HCT116 (cell line): ENCODE data around the gene NELL1. TPM values are rescaled to one million over a fixed set of nuclear protein-coding genes. Genes with fewer than 3 reads are reported as not detected.

Source experiments
- ATAC-seq: fragments of 200-7000 bp; cut with Tn5 transposase; 2 replicates; pipeline ENCODE4 v1.9.1; 2020; ENCODE audit warnings: mild to moderate bottlenecking, moderate library complexity
- BruUV-seq: library from RNA; stranded (reverse); fragments of 400-500 nt; replicated peaks from 2 replicates; lab custom pipeline; 2021; lab: Mats Ljungman, UMichigan
- CTCF ChIA-PET: fragments of 300-600 bp; sonication (Branson Sonifier 250); formaldehyde crosslinking; loops from one replicate; lab custom pipeline; 2021; ENCODE audit warnings: antibody characterized with exemption; lab: Charles Lee
- POLR2A ChIA-PET: fragments of 300-600, 350-600 bp; sonication (Branson Sonifier 250); formaldehyde crosslinking; loops from one replicate; lab custom pipeline; 2021; ENCODE audit warnings: antibody characterized with exemption; lab: Charles Lee
- RAD21 ChIA-PET, 2 experiments: fragments of 300-600 bp; sonication (Branson Sonifier 250); formaldehyde crosslinking; loops; one replicate each; lab custom pipeline; 2023; ENCODE audit warnings: low total read pairs in 2 of 2; ENCODE audit not compliant: uncharacterized antibody in 2 of 2, unreplicated experiment in 2 of 2, low non-redundant PET in 1 of 2; lab: Charles Lee
- DNase-seq: peaks from one replicate; pipeline ENCODE4 v3.0.0-alpha.2; 2010; ENCODE audit warnings: low read depth, low spot score
- H2AFZ ChIP-seq: fragments of 200-600 bp; shearing (Covaris generic), sonication (generic); 2 replicates; pipeline ENCODE4 v1.6.1; 2017; ENCODE audit warnings: low read depth, mixed run types, mixed read lengths, antibody characterized with exemption, low read length; ENCODE audit not compliant: poor library complexity, severe bottlenecking
- H3K27ac ChIP-seq: 2 replicates; pipeline ENCODE4 v1.5.1; 2012; ENCODE audit warnings: low read depth, low read length
- H3K27me3 ChIP-seq: fragments of 200-600 bp; sonication (generic); 2 replicates; pipeline ENCODE4 v1.6.1; 2016; ENCODE audit warnings: mixed run types, low read length, mixed read lengths; ENCODE audit not compliant: insufficient read depth
- H3K36me3 ChIP-seq, 2 experiments: fragments of 200-500 bp in 1 of 2; fragments of 200-600 bp in 1 of 2; sonication (Bioruptor generic) in 1 of 2; sonication (generic) in 1 of 2; 2 replicates each; pipeline versions ENCODE4 v1.5.1 to v1.6.1; 2014 to 2016; ENCODE audit warnings: low read length in 2 of 2, inconsistent platforms in 1 of 2, mixed read lengths in 1 of 2, mixed run types in 1 of 2; ENCODE audit not compliant: insufficient read depth in 2 of 2, control insufficient read depth in 1 of 2
- H3K4me1 ChIP-seq, 2 experiments: fragments of 200-600 bp in 1 of 2; sonication (generic) in 1 of 2; 2 replicates each; pipeline versions ENCODE4 v1.5.1 to v1.6.1; 2012 to 2017; ENCODE audit warnings: low read length in 2 of 2, inconsistent platforms in 1 of 2, mild to moderate bottlenecking in 1 of 2, mixed read lengths in 1 of 2, mixed run types in 1 of 2, moderate library complexity in 1 of 2; ENCODE audit not compliant: insufficient read depth in 2 of 2, control insufficient read depth in 1 of 2
- H3K4me2 ChIP-seq: fragments of 200-600 bp; sonication (generic); 2 replicates; pipeline ENCODE4 v1.6.1; 2017; ENCODE audit warnings: mixed run types, low read length, mixed read lengths
- H3K4me3 ChIP-seq, 2 experiments: fragments of 200-600 bp in 1 of 2; sonication (generic) in 1 of 2; replicated peaks in 1 of 2; 2 replicates each; pipeline ENCODE4 v1.5.1; 2011 to 2016; ENCODE audit warnings: low read length in 2 of 2, control low read depth in 1 of 2, low read depth in 1 of 2, mild to moderate bottlenecking in 1 of 2, mixed read lengths in 1 of 2, mixed run types in 1 of 2
- H3K79me2 ChIP-seq: fragments of 200-600 bp; sonication (generic); 2 replicates; pipeline ENCODE4 v1.6.1; 2017; ENCODE audit warnings: mild to moderate bottlenecking, mixed run types, low read length, moderate library complexity, mixed read lengths; ENCODE audit not compliant: insufficient read depth
- H3K9ac ChIP-seq: fragments of 200-600 bp; sonication (generic); 2 replicates; pipeline ENCODE4 v1.6.1; 2016; ENCODE audit warnings: low read length, mixed read lengths
- H3K9me2 ChIP-seq: fragments of 200-600 bp; sonication (generic), shearing (Covaris generic); 2 replicates; pipeline ENCODE4 v1.6.1; 2017; ENCODE audit warnings: mixed run types, mild to moderate bottlenecking, moderate library complexity; ENCODE audit not compliant: insufficient read depth
- H3K9me3 ChIP-seq, 2 experiments: fragments of 200-500 bp in 1 of 2; fragments of 200-600 bp in 1 of 2; sonication (Bioruptor generic) in 1 of 2; sonication (generic) in 1 of 2; 2 replicates each; pipeline ENCODE4 v1.6.1; 2014 to 2017; ENCODE audit warnings: low read length in 2 of 2, mixed read lengths in 2 of 2, inconsistent platforms in 1 of 2, low read depth in 1 of 2, mild to moderate bottlenecking in 1 of 2, mixed run types in 1 of 2, moderate library complexity in 1 of 2; ENCODE audit not compliant: control insufficient read depth in 1 of 2, insufficient read depth in 1 of 2
- H4K20me1 ChIP-seq: fragments of 200-600 bp; sonication (generic), shearing (Covaris generic); 2 replicates; pipeline ENCODE4 v1.6.1; 2017; ENCODE audit warnings: mixed run types, mild to moderate bottlenecking, moderate library complexity; ENCODE audit not compliant: insufficient read depth
- EGR1 ChIP-seq: IDR thresholded peaks from 2 replicates; pipeline ENCODE4 v1.6.1; 2012; ENCODE audit warnings: low read depth
- ELF1 ChIP-seq: IDR thresholded peaks from 2 replicates; pipeline ENCODE4 v1.6.1; 2012; ENCODE audit warnings: low read depth, borderline replicate concordance
- JUND ChIP-seq: IDR thresholded peaks from 2 replicates; pipeline ENCODE4 v1.6.1; 2012
- POLR2A ChIP-seq: IDR thresholded peaks from 2 replicates; pipeline ENCODE4 v1.7.0; 2011; ENCODE audit warnings: borderline replicate concordance; ENCODE audit not compliant: insufficient read depth, insufficient read length; ENCODE audit errors: extremely low read depth
- POLR2AphosphoS5 ChIP-seq: IDR thresholded peaks from 2 replicates; pipeline ENCODE4 v1.6.1; 2011; ENCODE audit warnings: mild to moderate bottlenecking, low read depth, low read length, moderate library complexity
- RAD21 ChIP-seq: IDR thresholded peaks from 2 replicates; pipeline ENCODE4 v1.6.1; 2012; ENCODE audit warnings: low read depth, mild to moderate bottlenecking
- intact Hi-C: fragments of 100-400 bp; cut with micrococcal nuclease; formaldehyde crosslinking; loops from 2 replicates; pipeline ENCODE4 v1.10.0; 2022
- total RNA-seq: library from RNA; stranded (reverse); gene quantifications from one replicate; pipeline ENCODE4 v1.2.1, GENCODE V29; 2021; ENCODE audit not compliant: unreplicated experiment
- TF ChIP-seq, protein P1 (sequence below): IDR thresholded peaks from 2 replicates; pipeline ENCODE4 v1.6.1; 2012; ENCODE audit warnings: low read depth

NELL1 gene
- total RNA-seq, 1 experiment from 2014 or later = not detected

DNA sequence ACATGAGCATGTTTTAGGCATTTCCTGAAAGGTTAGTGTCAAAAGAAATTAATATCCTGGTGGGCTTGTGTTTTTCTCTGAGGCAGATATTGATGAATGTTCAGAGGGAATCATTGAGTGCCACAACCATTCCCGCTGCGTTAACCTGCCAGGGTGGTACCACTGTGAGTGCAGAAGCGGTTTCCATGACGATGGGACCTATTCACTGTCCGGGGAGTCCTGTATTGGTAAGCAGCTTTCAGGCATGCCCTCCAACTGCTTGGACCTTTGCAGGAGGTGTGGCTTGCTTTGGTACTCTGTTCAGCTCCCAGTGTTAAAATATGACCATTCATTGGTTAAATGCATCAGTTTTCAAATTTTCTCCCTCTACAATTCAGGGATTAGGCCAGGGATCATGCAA is 864.9 kb downstream of the NELL1 start:
- ATAC-seq = no peak
- CTCF ChIA-PET = no interaction called here
- H3K9me2 ChIP-seq = no peaks in the 10 kb centered on the region
- no peak overlapping the region for H3K4me3 ChIP-seq
- H3K79me2 ChIP-seq = no peaks in the 10 kb centered on the region
- H3K27ac ChIP-seq = no peak overlapping the region
- H3K9me3 ChIP-seq = peaks cover 10 to 17% of the 10 kb centered on the region in 2 experiments; a peak in 2 of 4 replicates
- TF ChIP-seq JUND (no peak), POLR2AphosphoS5 (no peak), ELF1 (no peak), POLR2A (no peak)
- TF ChIP-seq, protein P1, sequence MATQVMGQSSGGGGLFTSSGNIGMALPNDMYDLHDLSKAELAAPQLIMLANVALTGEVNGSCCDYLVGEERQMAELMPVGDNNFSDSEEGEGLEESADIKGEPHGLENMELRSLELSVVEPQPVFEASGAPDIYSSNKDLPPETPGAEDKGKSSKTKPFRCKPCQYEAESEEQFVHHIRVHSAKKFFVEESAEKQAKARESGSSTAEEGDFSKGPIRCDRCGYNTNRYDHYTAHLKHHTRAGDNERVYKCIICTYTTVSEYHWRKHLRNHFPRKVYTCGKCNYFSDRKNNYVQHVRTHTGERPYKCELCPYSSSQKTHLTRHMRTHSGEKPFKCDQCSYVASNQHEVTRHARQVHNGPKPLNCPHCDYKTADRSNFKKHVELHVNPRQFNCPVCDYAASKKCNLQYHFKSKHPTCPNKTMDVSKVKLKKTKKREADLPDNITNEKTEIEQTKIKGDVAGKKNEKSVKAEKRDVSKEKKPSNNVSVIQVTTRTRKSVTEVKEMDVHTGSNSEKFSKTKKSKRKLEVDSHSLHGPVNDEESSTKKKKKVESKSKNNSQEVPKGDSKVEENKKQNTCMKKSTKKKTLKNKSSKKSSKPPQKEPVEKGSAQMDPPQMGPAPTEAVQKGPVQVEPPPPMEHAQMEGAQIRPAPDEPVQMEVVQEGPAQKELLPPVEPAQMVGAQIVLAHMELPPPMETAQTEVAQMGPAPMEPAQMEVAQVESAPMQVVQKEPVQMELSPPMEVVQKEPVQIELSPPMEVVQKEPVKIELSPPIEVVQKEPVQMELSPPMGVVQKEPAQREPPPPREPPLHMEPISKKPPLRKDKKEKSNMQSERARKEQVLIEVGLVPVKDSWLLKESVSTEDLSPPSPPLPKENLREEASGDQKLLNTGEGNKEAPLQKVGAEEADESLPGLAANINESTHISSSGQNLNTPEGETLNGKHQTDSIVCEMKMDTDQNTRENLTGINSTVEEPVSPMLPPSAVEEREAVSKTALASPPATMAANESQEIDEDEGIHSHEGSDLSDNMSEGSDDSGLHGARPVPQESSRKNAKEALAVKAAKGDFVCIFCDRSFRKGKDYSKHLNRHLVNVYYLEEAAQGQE = no peak
- no peaks in the 10 kb centered on the region for H3K36me3 ChIP-seq
- H3K9ac ChIP-seq = no peak overlapping the region
- H3K27me3 ChIP-seq = no peaks in the 10 kb centered on the region
- no peaks in the 10 kb centered on the region for H4K20me1 ChIP-seq
- RAD21 ChIA-PET = no interaction called here
- no TSS peak for BruUV-seq
- H3K4me2 ChIP-seq = no peak overlapping the region
- POLR2A ChIA-PET = no interaction called here
- no peak for DNase-seq
- H3K4me1 ChIP-seq = no peaks in the 10 kb centered on the region
- H2AFZ ChIP-seq = no peak overlapping the region
- intact Hi-C loops = no loop called here

DNA sequence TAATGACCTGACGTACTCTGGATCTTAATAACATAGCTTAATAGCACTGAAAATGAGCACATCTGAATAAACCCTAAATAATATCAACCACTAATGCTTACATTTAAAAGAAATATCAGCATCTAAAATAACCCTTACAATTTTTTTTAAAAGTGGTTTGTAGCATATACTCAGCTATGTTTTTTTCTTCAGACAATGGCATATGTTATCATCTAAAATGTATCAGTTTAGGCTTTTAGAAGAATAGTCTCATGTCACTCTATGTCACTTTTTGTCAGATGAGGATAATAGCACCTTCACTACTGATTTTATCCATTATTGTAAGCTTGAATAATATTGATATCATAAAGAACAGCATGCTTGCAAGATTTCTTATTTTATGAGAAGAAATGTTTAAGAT is 868.6 kb downstream of the NELL1 start:
- Histone ChIP-seq H3K27me3 (no peaks in the 10 kb centered on the region), H3K9ac (no peak overlapping the region), H3K4me2 (no peak overlapping the region)
- POLR2A ChIA-PET = no interaction called here
- intact Hi-C loops = no loop called here
- no peak for TF ChIP-seq EGR1
- TF ChIP-seq RAD21 = no peak
- TF ChIP-seq, all 23 proteins: peak for 0
- DNase-seq = no peak
- no peaks in the 10 kb centered on the region for H4K20me1 ChIP-seq
- ChIA-PET CTCF (no interaction called here), RAD21 (no interaction called here)
- H3K36me3 ChIP-seq = no peaks in the 10 kb centered on the region
- no TSS peak for BruUV-seq
- no peaks in the 10 kb centered on the region for H3K79me2 ChIP-seq
- H3K9me2 ChIP-seq = no peaks in the 10 kb centered on the region
- H3K9me3 ChIP-seq = peaks cover 17 to 22% of the 10 kb centered on the region in 2 experiments; a peak in 2 of 4 replicates
- no peak overlapping the region for H3K4me3 ChIP-seq
- ATAC-seq = no peak
- H3K4me1 ChIP-seq = no peaks in the 10 kb centered on the region
- no peak overlapping the region for H2AFZ ChIP-seq
- no peak overlapping the region for H3K27ac ChIP-seq
